GM18951 (cell line): ENCODE data around the gene RXFP2.

ENCODE experiments used
- POLR2A ChIP-seq: IDR thresholded peaks from 4 replicates; pipeline ENCODE4 v1.6.1; 2011; ENCODE audit warnings: mild to moderate bottlenecking; ENCODE audit not compliant: insufficient read length, insufficient read depth; ENCODE audit errors: extremely low read depth
- in situ Hi-C: fragments of 300-500 bp; cut with MboI; formaldehyde crosslinking; loops from one replicate; pipeline ENCODE4 v1.12.0; 2022; ENCODE audit warnings: low sequenced_read_pairs, mixed read lengths, inconsistent platforms; ENCODE audit not compliant: unreplicated experiment

The RXFP2 gene

GRCh38 chr13:31747291-31747690 lies 8.0 kb downstream of the RXFP2 start:
- in situ Hi-C loops = loop anchor here (25.0 kb wide), 1 partner anchor 510 kb away; no protein-coding TSS in a partner anchor
- TF ChIP-seq POLR2A = no peak

- in situ Hi-C loops = loop anchor here (25.0 kb wide), 1 partner anchor 511 kb away; no protein-coding TSS in a partner anchor
Observed at GRCh38 chr13:31747966-31748365, 8.6 kb downstream of the RXFP2 start.

GRCh38 chr13:31749929-31750328 lies 10.6 kb downstream of the RXFP2 start:
- no peak for TF ChIP-seq POLR2A
- in situ Hi-C loops = loop anchor here (25.0 kb wide), 1 partner anchor 513 kb away; no protein-coding TSS in a partner anchor

More at GRCh38 chr13:31747966-31748365, 8.6 kb downstream of the RXFP2 start:
- TF ChIP-seq POLR2A = no peak

GRCh38 chr13:31755211-31755610 lies 15.9 kb downstream of the RXFP2 start:
- in situ Hi-C loops = no loop called here
- TF ChIP-seq POLR2A = no peak

- in situ Hi-C loops = no loop called here
- TF ChIP-seq POLR2A = no peak
Observed at GRCh38 chr13:31755803-31756212, 16.5 kb downstream of the RXFP2 start.

- no peak for TF ChIP-seq POLR2A
- in situ Hi-C loops = no loop called here
Observed at GRCh38 chr13:31756346-31756745, 17.0 kb downstream of the RXFP2 start.

GRCh38 chr13:31761951-31762350 lies 22.6 kb downstream of the RXFP2 start:
- in situ Hi-C loops = no loop called here
- no peak for TF ChIP-seq POLR2A

- in situ Hi-C loops = no loop called here
- no peak for TF ChIP-seq POLR2A
Observed at GRCh38 chr13:31764556-31764955, 25.2 kb downstream of the RXFP2 start.

GRCh38 chr13:31765138-31765785 lies 25.9 kb downstream of the RXFP2 start:
- in situ Hi-C loops = no loop called here
- TF ChIP-seq POLR2A = no peak

GRCh38 chr13:31767175-31767900 lies 28.0 kb downstream of the RXFP2 start:
- in situ Hi-C loops = no loop called here
- TF ChIP-seq POLR2A = no peak

GRCh38 chr13:31768351-31768750 lies 29.0 kb downstream of the RXFP2 start:
- no peak for TF ChIP-seq POLR2A
- in situ Hi-C loops = no loop called here

- no peak for TF ChIP-seq POLR2A
- in situ Hi-C loops = no loop called here
Observed at GRCh38 chr13:31769575-31769974, 30.2 kb downstream of the RXFP2 start.

GRCh38 chr13:31772231-31772630 lies 32.9 kb downstream of the RXFP2 start:
- in situ Hi-C loops = no loop called here
- no peak for TF ChIP-seq POLR2A

- in situ Hi-C loops = no loop called here
Observed at GRCh38 chr13:31773538-31773937, 34.2 kb downstream of the RXFP2 start.

More at GRCh38 chr13:31773538-31773937, 34.2 kb downstream of the RXFP2 start:
- no peak for TF ChIP-seq POLR2A
